GM23338 (cell line): Measurements from ENCODE around the gene RPL13. TPM values are rescaled to one million over a fixed set of nuclear protein-coding genes. Genes with fewer than 3 reads are reported as not detected.

Experiments
- ATAC-seq: fragments of 200-7000 bp; cut with Tn5 transposase; 3 replicates; pipeline ENCODE4 v1.9.1; 2020
- DNase-seq: peaks from one replicate; pipeline ENCODE4 v3.0.0-alpha.2; 2015; ENCODE audit warnings: low spot score
- H2AFZ ChIP-seq: fragments of 200-600 bp; sonication (generic); 2 replicates; pipeline ENCODE4 v1.8.0; 2016; ENCODE audit warnings: antibody characterized with exemption, mild to moderate bottlenecking, moderate library complexity
- H3F3A ChIP-seq: fragments of 200-600 bp; sonication (generic); replicated peaks from 2 replicates; pipeline ENCODE4 v1.8.0; 2017; ENCODE audit warnings: antibody characterized with exemption, mixed run types, low read depth
- H3K27ac ChIP-seq: fragments of 200-600 bp; sonication (generic); 2 replicates; pipeline ENCODE4 v1.6.1; 2016; ENCODE audit warnings: low read depth
- H3K27me3 ChIP-seq: fragments of 200-600 bp; sonication (generic); 2 replicates; pipeline ENCODE4 v1.8.0; 2016; ENCODE audit warnings: mild to moderate bottlenecking, mixed run types, moderate library complexity; ENCODE audit not compliant: insufficient read depth
- H3K36me3 ChIP-seq: fragments of 200-600 bp; sonication (generic); 2 replicates; pipeline ENCODE4 v1.8.0; 2016; ENCODE audit warnings: mild to moderate bottlenecking; ENCODE audit not compliant: insufficient read depth
- H3K4me1 ChIP-seq: fragments of 200-600 bp; sonication (generic); 2 replicates; pipeline ENCODE4 v1.8.0; 2016; ENCODE audit warnings: mild to moderate bottlenecking, moderate library complexity; ENCODE audit not compliant: insufficient read depth
- H3K4me2 ChIP-seq: fragments of 200-600 bp; sonication (generic); 2 replicates; pipeline ENCODE4 v1.7.1; 2017; ENCODE audit warnings: mixed run types
- H3K4me3 ChIP-seq: fragments of 200-600 bp; sonication (generic); 2 replicates; pipeline ENCODE4 v1.6.1; 2016; ENCODE audit warnings: mixed run types
- H3K79me2 ChIP-seq: fragments of 200-600 bp; sonication (generic); replicated peaks from 2 replicates; pipeline ENCODE4 v1.8.0; 2017; ENCODE audit warnings: mild to moderate bottlenecking; ENCODE audit not compliant: insufficient read depth
- H3K9me2 ChIP-seq: fragments of 200-600 bp; sonication (generic); 2 replicates; pipeline ENCODE4 v1.8.0; 2017; ENCODE audit not compliant: insufficient read depth
- H4K20me1 ChIP-seq: fragments of 200-600 bp; sonication (generic); replicated peaks from 2 replicates; pipeline ENCODE4 v1.8.0; 2017; ENCODE audit warnings: mild to moderate bottlenecking; ENCODE audit not compliant: insufficient read depth
- H3K27ac Mint-ChIP-seq: 2 replicates; pipeline ENCODE4 v1.8.0; 2020; ENCODE audit warnings: inconsistent platforms, mild to moderate bottlenecking, moderate library complexity, mixed read lengths
- H3K27me3 Mint-ChIP-seq: 3 replicates; pipeline ENCODE4 v1.8.0; 2022; ENCODE audit warnings: low read depth, mild to moderate bottlenecking, moderate library complexity, mixed read lengths, inconsistent platforms; ENCODE audit not compliant: insufficient read depth, poor library complexity
- H3K36me3 Mint-ChIP-seq: 3 replicates; pipeline ENCODE4 v1.8.0; 2021; ENCODE audit warnings: low read depth, mild to moderate bottlenecking, inconsistent platforms, moderate library complexity, mixed read lengths
- H3K4me1 Mint-ChIP-seq: 3 replicates; pipeline ENCODE4 v1.8.0; 2020; ENCODE audit warnings: mild to moderate bottlenecking, inconsistent platforms, mixed read lengths
- H3K4me3 Mint-ChIP-seq: 3 replicates; pipeline ENCODE4 v1.8.0; 2021; ENCODE audit warnings: moderate library complexity, mild to moderate bottlenecking, inconsistent platforms, mixed read lengths
- H3K9me3 Mint-ChIP-seq: 3 replicates; pipeline ENCODE4 v1.8.0; 2020; ENCODE audit warnings: moderate library complexity, mild to moderate bottlenecking, inconsistent platforms, mixed read lengths
- CREB1 ChIP-seq: fragments of 250-450 bp; sonication (Bioruptor Pico); IDR thresholded peaks from 2 replicates; pipeline ENCODE4 v1.5.0; 2020; ENCODE audit warnings: low read depth, mild to moderate bottlenecking, moderate library complexity
- CTCF ChIP-seq, 2 experiments: fragments of 200-600 bp in 1 of 2; sonication (generic) in 1 of 2; conservative IDR thresholded peaks; 2 replicates each; pipeline versions ENCODE4 v1.5.1 to v1.6.1; 2016 to 2017; ENCODE audit warnings: antibody characterized with exemption in 2 of 2, low read depth in 2 of 2, mild to moderate bottlenecking in 2 of 2, moderate library complexity in 1 of 2
- ETS1 ChIP-seq: IDR thresholded peaks from 2 replicates; pipeline ENCODE4 v1.6.1; 2016; ENCODE audit warnings: antibody characterized with exemption
- EZH2 ChIP-seq: fragments of 200-600 bp; sonication (generic); IDR thresholded peaks from one replicate; pipeline ENCODE4 v1.8.0; 2017; ENCODE audit warnings: antibody characterized with exemption, mild to moderate bottlenecking, low read depth; ENCODE audit not compliant: unreplicated experiment
- EZH2phosphoT487 ChIP-seq: fragments of 200-600 bp; sonication (generic); IDR thresholded peaks from one replicate; pipeline ENCODE4 v1.8.1; 2018; ENCODE audit warnings: antibody characterized with exemption; ENCODE audit not compliant: unreplicated experiment
- JUNB ChIP-seq: IDR thresholded peaks from one replicate; pipeline ENCODE4 v1.6.1; 2016; ENCODE audit warnings: antibody characterized with exemption; ENCODE audit not compliant: unreplicated experiment
- NANOG ChIP-seq: IDR thresholded peaks from 2 replicates; pipeline ENCODE4 v1.6.1; 2016; ENCODE audit warnings: antibody characterized with exemption, borderline replicate concordance
- POLR2AphosphoS5 ChIP-seq: IDR thresholded peaks from 2 replicates; pipeline ENCODE4 v1.6.1; 2016; ENCODE audit warnings: antibody characterized with exemption, low read depth
- REST ChIP-seq: IDR thresholded peaks from one replicate; pipeline ENCODE4 v1.6.1; 2018; ENCODE audit warnings: antibody characterized with exemption; ENCODE audit not compliant: unreplicated experiment
- STAT1 ChIP-seq: IDR thresholded peaks from one replicate; pipeline ENCODE4 v1.6.1; 2016; ENCODE audit warnings: antibody characterized with exemption; ENCODE audit not compliant: unreplicated experiment
- ZNF114 ChIP-seq: fragments of 250-450 bp; sonication (Bioruptor Pico); IDR thresholded peaks from 2 replicates; pipeline ENCODE4 v1.5.0; 2020; ENCODE audit warnings: mild to moderate bottlenecking, moderate library complexity
- ZNF331 ChIP-seq: fragments of 250-450 bp; sonication (Bioruptor Pico); IDR thresholded peaks from 2 replicates; pipeline ENCODE4 v1.5.0; 2020; ENCODE audit warnings: low read depth, mild to moderate bottlenecking, moderate library complexity
- ZNF462 ChIP-seq: fragments of 250-450 bp; sonication (Bioruptor Pico); IDR thresholded peaks from 2 replicates; pipeline ENCODE4 v1.5.0; 2020; ENCODE audit warnings: mild to moderate bottlenecking, moderate library complexity
- polyA plus RNA-seq: library from polyadenylated mRNA; unstranded; fragments of >200 nt; fragmentation: Nextera tagmentation; extraction: Ambion mirVana; gene quantifications from 2 replicates; pipeline ENCODE4 v1.2.1, GENCODE V29; 2016
- total RNA-seq: library from RNA; depleted of rRNA; stranded (reverse); fragments of >200 nt; shearing (Covaris generic); gene quantifications from 2 replicates; pipeline ENCODE4 v1.2.3, GENCODE V29; 2014

The RPL13 gene
- total and polyA plus RNA-seq, 2 experiments from 2014 or later, result 3,489 to 3,617 TPM

- Histone ChIP-seq H3K27me3 (no peaks in the 10 kb centered on the region), H3K36me3 (peaks cover 45% of the 10 kb centered on the region), H4K20me1 (peaks cover 13% of the 10 kb centered on the region), H2AFZ (no peak overlapping the region), H3K9me2 (no peaks in the 10 kb centered on the region), H3K4me1 (no peaks in the 10 kb centered on the region), H3K27ac (no peak overlapping the region), H3K4me3 (no peak overlapping the region), H3K4me2 (no peak overlapping the region), H3F3A (no peaks in the 10 kb centered on the region), H3K79me2 (0 out of 2 replicates have a peak, but pooled peaks cover 5% of the 10 kb centered on the region)
- peaks cover 64% of the 10 kb centered on the region for H3K36me3 Mint-ChIP-seq
- H3K4me3 Mint-ChIP-seq, result no peak overlapping the region
- H3K9me3 Mint-ChIP-seq, result no peaks in the 10 kb centered on the region
- no peaks in the 10 kb centered on the region for H3K4me1 Mint-ChIP-seq
- DNase-seq, result no peak
- ATAC-seq, result no peak
- H3K27me3 Mint-ChIP-seq, result no peaks in the 10 kb centered on the region
- no peak for TF ChIP-seq EZH2phosphoT487
- no peak for TF ChIP-seq ZNF114 (CRISPR knock-in tag)
- no peak for TF ChIP-seq EZH2
- TF ChIP-seq REST, result no peak
- no peak for TF ChIP-seq ETS1
- TF ChIP-seq CTCF (conservative IDR thresholded peaks at IDR 0.05; ENCODE audit: low read depth in 2 of 2), result no peak
- TF ChIP-seq CREB1 (CRISPR knock-in tag), result no peak
- no peak for TF ChIP-seq STAT1
- TF ChIP-seq ZNF331, result no peak
- no peak for TF ChIP-seq POLR2AphosphoS5
- no peak for TF ChIP-seq NANOG
- TF ChIP-seq ZNF462 (CRISPR knock-in tag), result no peak
- TF ChIP-seq JUNB, result no peak
- H3K27ac Mint-ChIP-seq, result no peak overlapping the region
These were observed 26.2 kb upstream of the RPL13 start for GRCh38 chr16:89534252-89534756.
